ENCODE measurements around the gene SPRYD7.
"Not testable (repeated sequence)": the region's sequence is repeated elsewhere in the genome, so short reads cannot be mapped to it uniquely, and the experiment has no call there.

SPRYD7 gene

GRCh38 chr13:49939321-49939720 lies 3.2 kb upstream of the SPRYD7 start:
- Mint-ChIP-seq H3K4me3 (no peak overlapping the region), H3K27me3 (no peaks in the 10 kb centered on the region), H3K27ac (no peak overlapping the region), H3K9me3 (no peaks in the 10 kb centered on the region), H3K4me1 (peaks cover 23% of the 10 kb centered on the region)
- DNase-seq = no peak
- ATAC-seq = no peak

GRCh38 chr13:49938921-49939320 lies 2.8 kb upstream of the SPRYD7 start:
- Mint-ChIP-seq H3K9me3 (no peaks in the 10 kb centered on the region), H3K27ac (no peak overlapping the region), H3K4me3 (no peak overlapping the region), H3K4me1 (peaks cover 24% of the 10 kb centered on the region), H3K27me3 (no peaks in the 10 kb centered on the region)
- DNase-seq = no peak
- no peak for ATAC-seq

GRCh38 chr13:49938314-49938713 lies 2.2 kb upstream of the SPRYD7 start:
- H3K4me3 Mint-ChIP-seq = no peak overlapping the region
- no peak for ATAC-seq
- no peaks in the 10 kb centered on the region for H3K9me3 Mint-ChIP-seq
- H3K4me1 Mint-ChIP-seq = peaks cover 24% of the 10 kb centered on the region
- no peak for DNase-seq
- H3K27ac Mint-ChIP-seq = no peak overlapping the region
- H3K27me3 Mint-ChIP-seq = no peaks in the 10 kb centered on the region

- Mint-ChIP-seq H3K27ac (peak overlapping the region; percentile 40 to 86), H3K27me3 (no peaks in the 10 kb centered on the region), H3K4me3 (peak overlapping the region; percentile 88 to 90), H3K4me1 (peaks cover 29% of the 10 kb centered on the region), H3K9me3 (no peaks in the 10 kb centered on the region)
- ATAC-seq = no peak
- DNase-seq = no peak
These were observed 781 bp upstream of the SPRYD7 start for GRCh38 chr13:49936968-49937273.

GRCh38 chr13:49935171-49936074 lies 717 bp downstream of the SPRYD7 start:
- Mint-ChIP-seq H3K27me3 (no peaks in the 10 kb centered on the region), H3K27ac (peak overlapping the region; percentile 15 to 84), H3K4me3 (peak overlapping the region; percentile 88 to 90), H3K4me1 (peaks cover 29% of the 10 kb centered on the region), H3K9me3 (no peaks in the 10 kb centered on the region)
- ATAC-seq (peak; percentile 39), DNase-seq (peak in 1 of 2 donors; percentile 33)

GRCh38 chr13:49933511-49933910 lies 2.6 kb downstream of the SPRYD7 start:
- no peak for ATAC-seq
- no peaks in the 10 kb centered on the region for H3K27me3 Mint-ChIP-seq
- no peak overlapping the region for H3K27ac Mint-ChIP-seq
- H3K9me3 Mint-ChIP-seq = no peaks in the 10 kb centered on the region
- no peak for DNase-seq
- no peak overlapping the region for H3K4me3 Mint-ChIP-seq
- peaks cover 29% of the 10 kb centered on the region for H3K4me1 Mint-ChIP-seq

GRCh38 chr13:49932868-49933267 lies 3.3 kb downstream of the SPRYD7 start:
- H3K27me3 Mint-ChIP-seq = no peaks in the 10 kb centered on the region

GRCh38 chr13:49932066-49932465 lies 4.1 kb downstream of the SPRYD7 start:
- no peaks in the 10 kb centered on the region for H3K9me3 Mint-ChIP-seq
- DNase-seq = no peak
- H3K4me3 Mint-ChIP-seq = no peak overlapping the region
- peaks cover 20% of the 10 kb centered on the region for H3K4me1 Mint-ChIP-seq
- H3K27ac Mint-ChIP-seq = no peak overlapping the region
- no peaks in the 10 kb centered on the region for H3K27me3 Mint-ChIP-seq
- ATAC-seq = no peak

More at GRCh38 chr13:49932868-49933267, 3.3 kb downstream of the SPRYD7 start:
- ATAC-seq = no peak
- Mint-ChIP-seq H3K4me1 (peaks cover 24% of the 10 kb centered on the region), H3K27ac (no peak overlapping the region), H3K9me3 (no peaks in the 10 kb centered on the region), H3K4me3 (no peak overlapping the region)
- no peak for DNase-seq

- no peaks in the 10 kb centered on the region for H3K27me3 Mint-ChIP-seq
- H3K27ac Mint-ChIP-seq = no peak overlapping the region
- no peaks in the 10 kb centered on the region for H3K4me1 Mint-ChIP-seq
- no peak overlapping the region for H3K4me3 Mint-ChIP-seq
- ATAC-seq (no peak), DNase-seq (no peak)
- H3K9me3 Mint-ChIP-seq = no peaks in the 10 kb centered on the region
These were observed 8.4 kb downstream of the SPRYD7 start for GRCh38 chr13:49927755-49928154.

GRCh38 chr13:49925881-49926418 lies 10.2 kb downstream of the SPRYD7 start:
- DNase-seq (no peak), ATAC-seq (no peak)
- Mint-ChIP-seq H3K4me1 (no peaks in the 10 kb centered on the region), H3K27ac (no peak overlapping the region), H3K9me3 (peaks cover 4 to 6% of the 10 kb centered on the region in 2 donors), H3K4me3 (no peak overlapping the region), H3K27me3 (no peaks in the 10 kb centered on the region)

GRCh38 chr13:49922301-49922700 lies 13.8 kb downstream of the SPRYD7 start:
- no peaks in the 10 kb centered on the region for H3K4me1 Mint-ChIP-seq
- no peaks in the 10 kb centered on the region for H3K27me3 Mint-ChIP-seq
- H3K27ac Mint-ChIP-seq = no peak overlapping the region

GRCh38 chr13:49920969-49921368 lies 15.2 kb downstream of the SPRYD7 start:
- not testable (repeated sequence) for H3K4me3 Mint-ChIP-seq, H3K4me1 Mint-ChIP-seq, H3K27ac Mint-ChIP-seq, H3K27me3 Mint-ChIP-seq, H3K9me3 Mint-ChIP-seq, DNase-seq, ATAC-seq

More at GRCh38 chr13:49922301-49922700, 13.8 kb downstream of the SPRYD7 start:
- ATAC-seq = no peak
- no peak for DNase-seq
- no peak overlapping the region for H3K4me3 Mint-ChIP-seq
- peaks cover 4 to 8% of the 10 kb centered on the region in 2 donors for H3K9me3 Mint-ChIP-seq

GRCh38 chr13:49918106-49918505 lies 18.0 kb downstream of the SPRYD7 start:
- not testable (repeated sequence) for H3K27ac Mint-ChIP-seq, H3K9me3 Mint-ChIP-seq, H3K27me3 Mint-ChIP-seq, H3K4me3 Mint-ChIP-seq, H3K4me1 Mint-ChIP-seq, ATAC-seq, DNase-seq

GRCh38 chr13:49914947-49915346 lies 21.2 kb downstream of the SPRYD7 start:
- H3K4me3 Mint-ChIP-seq = no peak overlapping the region
- no peak overlapping the region for H3K27ac Mint-ChIP-seq
- H3K4me1 Mint-ChIP-seq = no peaks in the 10 kb centered on the region
- DNase-seq (no peak), ATAC-seq (no peak)
- H3K9me3 Mint-ChIP-seq = no peaks in the 10 kb centered on the region
- H3K27me3 Mint-ChIP-seq = no peaks in the 10 kb centered on the region

GRCh38 chr13:49908637-49909036 lies 27.5 kb downstream of the SPRYD7 start:
- no peak for DNase-seq
- ATAC-seq = no peak
- Mint-ChIP-seq H3K27me3 (no peaks in the 10 kb centered on the region), H3K9me3 (no peaks in the 10 kb centered on the region), H3K4me3 (no peak overlapping the region), H3K27ac (no peak overlapping the region), H3K4me1 (no peaks in the 10 kb centered on the region)

GRCh38 chr13:49904729-49905456 lies 31.2 kb downstream of the SPRYD7 start:
- H3K27me3 Mint-ChIP-seq = no peaks in the 10 kb centered on the region
- no peaks in the 10 kb centered on the region for H3K4me1 Mint-ChIP-seq
- DNase-seq = no peak
- no peak for ATAC-seq
- H3K27ac Mint-ChIP-seq = peak overlapping the region in 1 of 2 donors; percentile 19
- no peaks in the 10 kb centered on the region for H3K9me3 Mint-ChIP-seq
- no peak overlapping the region for H3K4me3 Mint-ChIP-seq

All from stimulated activated naive CD8-positive, alpha-beta T cell treated with anti-CD3 and anti-CD28 coated beads, Interleukin-15, amount 100 ng/mL, for 72 hours (primary cell).